ENCODE measurements around the gene KRTCAP2.

DNA sequence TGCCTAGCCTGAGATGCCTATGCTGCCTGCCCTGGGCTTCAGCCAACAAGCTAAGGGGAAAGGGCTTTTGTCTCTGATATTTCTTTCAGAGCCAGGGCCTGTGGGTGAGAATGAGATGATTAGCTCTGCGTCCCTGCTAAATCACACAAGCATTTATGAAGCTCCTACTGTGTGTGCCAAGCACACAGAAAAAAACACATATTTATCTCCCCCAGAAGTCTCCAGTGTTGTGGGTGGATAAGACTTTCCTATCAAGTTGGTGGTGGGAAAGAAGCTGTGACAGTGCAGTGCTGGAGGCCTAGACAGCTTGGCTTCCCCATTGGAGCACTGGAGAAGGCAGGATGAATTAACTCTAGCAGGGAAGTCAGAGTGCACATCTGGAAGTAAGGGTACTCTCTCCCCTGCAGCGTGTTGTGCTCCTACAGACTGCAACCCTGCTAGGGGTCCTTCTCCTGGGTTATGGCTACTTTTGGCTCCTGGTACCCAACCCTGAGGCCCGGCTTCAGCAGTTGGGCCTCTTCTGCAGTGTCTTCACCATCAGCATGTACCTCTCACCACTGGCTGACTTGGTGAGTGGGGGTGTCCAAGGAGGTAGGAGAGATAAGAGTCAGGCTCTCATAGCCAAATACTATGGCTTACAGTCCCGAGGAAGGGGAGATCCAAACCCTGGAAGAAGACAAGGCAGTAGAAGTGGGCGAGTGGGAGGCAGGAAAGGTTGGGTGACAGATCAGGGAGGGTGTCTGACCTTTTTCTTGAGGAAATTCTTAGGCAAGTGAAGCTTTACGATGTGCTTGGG, 35.8 kb downstream of the KRTCAP2 start:
- TF ChIP-seq CTCF (IDR thresholded peaks at IDR 0.05) (no peak), POLR2A (IDR thresholded peaks at IDR 0.05) (no peak)

Measured in thyroid gland (tissue), 4 donors.